Left lung (tissue), 10 donors: ENCODE data around the gene GRXCR2. TPM values are rescaled to one million over a fixed set of nuclear protein-coding genes. Genes with fewer than 3 reads are reported as not detected.

Source experiments
- ATAC-seq: fragments of 200-7000 bp; cut with Tn5 transposase; one replicate; pipeline ENCODE4 v1.9.1; 2020; ENCODE audit warnings: moderate library complexity
- DNase-seq, 4 donors: peaks; one replicate each; pipeline ENCODE4 v3.0.0-alpha.2; 2013 to 2020
- H3K27ac ChIP-seq, 2 donors: fragments of 200-600 bp; sonication (generic) in 1 of 2; one replicate each; pipeline versions ENCODE4 v1.5.0 to v1.8.0; 2020 to 2021
- H3K27me3 ChIP-seq, 2 donors: fragments of 200-600 bp; sonication (generic) in 1 of 2; one replicate each; pipeline versions ENCODE4 v1.5.0 to v1.8.0; 2020 to 2021
- H3K36me3 ChIP-seq, 2 donors: fragments of 200-600 bp; sonication (generic) in 1 of 2; one replicate each; pipeline versions ENCODE4 v1.5.0 to v1.8.0; 2020 to 2021
- H3K4me1 ChIP-seq, 2 donors: fragments of 200-600 bp; one replicate each; pipeline ENCODE4 v1.8.0; 2021
- H3K4me3 ChIP-seq, 2 donors: fragments of 200-600 bp; sonication (generic) in 1 of 2; one replicate each; pipeline versions ENCODE4 v1.5.0 to v1.8.0; 2020 to 2021; ENCODE audit warnings: mild to moderate bottlenecking in 1 of 2
- H3K9me3 ChIP-seq, 2 donors: fragments of 200-600 bp; sonication (generic) in 1 of 2; one replicate each; pipeline versions ENCODE4 v1.5.0 to v1.8.0; 2020 to 2021
- CTCF ChIP-seq, 2 donors: fragments of 200-600 bp; sonication (generic) in 1 of 2; IDR thresholded peaks; one replicate each; pipeline versions ENCODE4 v1.5.0 to v1.8.0; 2021; ENCODE audit warnings: antibody characterized with exemption in 2 of 2
- intact Hi-C, 2 donors: fragments of 100-400 bp; cut with DNase I; formaldehyde crosslinking; loops; one replicate each; pipeline versions ENCODE4 v1.11.2 to v1.14.2; 2022
- polyA plus RNA-seq, 6 donors: library from polyadenylated mRNA; unstranded; fragments of 120-200 nt; gene quantifications; one replicate each; pipeline ENCODE4 v1.2.1, GENCODE V29; 2013; ENCODE audit not compliant: insufficient read length in 6 of 6
- total RNA-seq, 2 donors: library from RNA; stranded (reverse); fragmentation: NEBNext Ultra II Directional; extraction: Animal tissue kit (Norgen Biotek cat#: 25700); gene quantifications; one replicate each; pipeline ENCODE4 v1.2.1, GENCODE V29; 2021
- donor health status: DM: no; HTN: yes; CAD: no.
- donor health status: DM: no; HTN: no; CAD: no.

The GRXCR2 gene
- total and polyA plus RNA-seq, 8 donors, result not detected

DNA sequence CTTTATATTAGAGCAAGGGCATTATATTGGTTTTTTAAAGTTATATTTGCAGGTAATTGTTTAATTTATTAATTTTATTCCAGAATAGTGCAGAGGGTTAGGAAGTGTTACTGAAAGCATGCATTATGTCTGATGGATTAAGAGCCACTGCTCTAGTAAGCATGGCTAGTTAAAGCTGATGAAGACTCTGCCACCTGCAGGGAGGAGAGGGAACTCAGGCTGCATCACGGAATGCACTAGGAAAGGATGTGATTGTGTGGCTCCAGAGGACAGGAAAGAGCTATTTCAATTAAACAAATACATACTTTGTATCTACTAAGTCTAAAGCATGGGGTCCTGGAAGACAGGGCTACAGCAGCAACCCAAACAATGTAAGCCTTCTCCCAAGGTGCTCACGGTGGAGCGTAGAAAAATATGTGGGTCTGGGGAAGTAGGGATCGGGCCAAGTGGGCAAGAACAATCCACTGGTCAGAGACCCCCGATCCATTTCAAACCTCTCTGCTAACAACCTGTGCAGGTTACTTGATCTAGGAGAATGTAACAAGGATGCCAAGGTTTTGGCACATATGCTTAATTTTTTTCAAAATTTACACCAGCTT lies 15.3 kb upstream of the GRXCR2 start:
- peak; percentile 46 to 72 for TF ChIP-seq CTCF (IDR thresholded peaks at IDR 0.05)
- Histone ChIP-seq H3K27me3 (peaks cover 0 to 4% of the 10 kb centered on the region in 2 donors), H3K9me3 (peaks cover 0 to 6% of the 10 kb centered on the region in 2 donors), H3K4me1 (no peaks in the 10 kb centered on the region), H3K4me3 (no peak overlapping the region), H3K36me3 (no peaks in the 10 kb centered on the region), H3K27ac (no peak overlapping the region)
- intact Hi-C loops, result no loop called here
- ATAC-seq (peak; percentile 94), DNase-seq (peak in 1 of 4 donors; percentile 44)

GRCh38 chr5:145887217-145887616 lies 14.4 kb upstream of the GRXCR2 start:
- intact Hi-C loops, result no loop called here
- TF ChIP-seq CTCF (IDR thresholded peaks at IDR 0.05), result no peak
- Histone ChIP-seq H3K36me3 (no peaks in the 10 kb centered on the region), H3K27me3 (peaks cover 0 to 4% of the 10 kb centered on the region in 2 donors), H3K4me3 (no peak overlapping the region), H3K27ac (no peak overlapping the region), H3K9me3 (peaks cover 0 to 6% of the 10 kb centered on the region in 2 donors), H3K4me1 (no peaks in the 10 kb centered on the region)
- ATAC-seq (no peak), DNase-seq (no peak)

DNA sequence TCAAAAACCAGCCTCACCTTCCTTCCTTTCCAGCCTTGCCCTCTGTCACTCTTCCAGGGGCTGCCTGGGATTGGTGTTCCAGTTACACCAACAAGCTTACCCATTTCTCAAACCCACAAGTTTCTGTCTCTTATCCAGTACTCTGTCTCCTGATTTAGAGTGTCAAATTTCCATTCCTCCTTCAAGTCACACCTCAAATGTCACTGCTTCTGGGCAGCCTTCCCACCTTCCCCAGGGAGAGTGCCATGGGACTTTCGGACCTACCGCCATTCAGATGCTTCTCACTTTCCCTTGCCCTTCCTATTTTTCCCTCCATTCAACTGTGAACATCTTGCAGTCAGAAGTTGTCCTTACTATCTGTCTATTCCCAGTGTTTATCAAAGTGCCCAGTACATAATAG lies 2.0 kb upstream of the GRXCR2 start:
- no peaks in the 10 kb centered on the region for H3K36me3 ChIP-seq
- ATAC-seq (no peak), DNase-seq (no peak)
- H3K9me3 ChIP-seq, result no peaks in the 10 kb centered on the region
- H3K4me1 ChIP-seq, result no peaks in the 10 kb centered on the region
- H3K27ac ChIP-seq, result no peak overlapping the region
- intact Hi-C loops, result no loop called here
- no peak for TF ChIP-seq CTCF (IDR thresholded peaks at IDR 0.05)
- no peak overlapping the region for H3K4me3 ChIP-seq
- no peaks in the 10 kb centered on the region for H3K27me3 ChIP-seq

- no peaks in the 10 kb centered on the region for H3K36me3 ChIP-seq
- no peak overlapping the region for H3K4me3 ChIP-seq
- peaks cover 0 to 3% of the 10 kb centered on the region in 2 donors for H3K4me1 ChIP-seq
- DNase-seq, result no peak
- TF ChIP-seq CTCF (IDR thresholded peaks at IDR 0.05), result no peak
- intact Hi-C loops, result no loop called here
- ATAC-seq, result no peak
- no peak overlapping the region for H3K27ac ChIP-seq
- no peaks in the 10 kb centered on the region for H3K27me3 ChIP-seq
- H3K9me3 ChIP-seq, result no peaks in the 10 kb centered on the region
Measured at GRCh38 chr5:145872486-145872885, 328 bp downstream of the GRXCR2 start.

- Histone ChIP-seq H3K9me3 (no peaks in the 10 kb centered on the region), H3K27ac (no peak overlapping the region)
Measured at GRCh38 chr5:145869753-145870152, 3.1 kb downstream of the GRXCR2 start.

More at GRCh38 chr5:145869753-145870152, 3.1 kb downstream of the GRXCR2 start:
- H3K36me3 ChIP-seq, result no peaks in the 10 kb centered on the region
- no peak for ATAC-seq
- no peak for TF ChIP-seq CTCF (IDR thresholded peaks at IDR 0.05)
- peaks cover 0 to 4% of the 10 kb centered on the region in 2 donors for H3K4me1 ChIP-seq
- H3K4me3 ChIP-seq, result no peak overlapping the region
- no peak for DNase-seq
- no peaks in the 10 kb centered on the region for H3K27me3 ChIP-seq
- intact Hi-C loops, result no loop called here
